CD4-positive, alpha-beta T cell treated with Interleukin-4 for 4 hours (primary cell): ENCODE measurements around the gene ZBTB1.

ENCODE experiments used
- DNase-seq: peaks from one replicate; pipeline ENCODE4 v3.0.0-alpha.2; 2020

Gene ZBTB1

GRCh38 chr14:64504310-64504896, at the start of gene ZBTB1:
TSS of gene ZBTB1 (plus strand) at chr14:64504770. CDS start at chr14:64521505, 16,735 bp downstream.
- peak; percentile 85 for DNase-seq

GRCh38 chr14:64459405-64460136, 45.0 kb upstream of the ZBTB1 start:
- no peak for DNase-seq

- DNase-seq, result no peak
Measured at GRCh38 chr14:64461221-64461620, 43.3 kb upstream of the ZBTB1 start.

- DNase-seq, result no peak
Measured at GRCh38 chr14:64463195-64463594, 41.4 kb upstream of the ZBTB1 start.

- no peak for DNase-seq
Measured at GRCh38 chr14:64463873-64464272, 40.7 kb upstream of the ZBTB1 start.

GRCh38 chr14:64464651-64465050, 39.9 kb upstream of the ZBTB1 start:
- no peak for DNase-seq

GRCh38 chr14:64465191-64465822, 39.3 kb upstream of the ZBTB1 start, which contains the start of gene AKAP5:
TSS of gene AKAP5 (plus strand) at chr14:64465499. CDS start at chr14:64468395, 2,896 bp downstream.
- DNase-seq, result peak; percentile 49

- DNase-seq, result peak; percentile 13
Measured at GRCh38 chr14:64465831-64466554, 38.6 kb upstream of the ZBTB1 start.

- no peak for DNase-seq
Measured at GRCh38 chr14:64467101-64467500, 37.5 kb upstream of the ZBTB1 start.

- no peak for DNase-seq
Measured at GRCh38 chr14:64467566-64467965, 37.0 kb upstream of the ZBTB1 start.

- no peak for DNase-seq
Measured at GRCh38 chr14:64468451-64468850, 36.1 kb upstream of the ZBTB1 start.

- DNase-seq, result no peak
Measured at GRCh38 chr14:64474041-64474440, 30.5 kb upstream of the ZBTB1 start.

- no peak for DNase-seq
Measured at GRCh38 chr14:64474698-64475097, 29.9 kb upstream of the ZBTB1 start.

- no peak for DNase-seq
Measured at GRCh38 chr14:64475585-64476273, 28.8 kb upstream of the ZBTB1 start.

- DNase-seq, result no peak
Measured at GRCh38 chr14:64476438-64476837, 28.1 kb upstream of the ZBTB1 start.

- peak; percentile 53 for DNase-seq
Measured at GRCh38 chr14:64478634-64479250, 25.8 kb upstream of the ZBTB1 start.

- no peak for DNase-seq
Measured at GRCh38 chr14:64488590-64489099, 15.9 kb upstream of the ZBTB1 start.

- DNase-seq, result no peak
Measured at GRCh38 chr14:64491637-64492036, 12.9 kb upstream of the ZBTB1 start.

- no peak for DNase-seq
Measured at GRCh38 chr14:64493455-64493854, 11.1 kb upstream of the ZBTB1 start.

GRCh38 chr14:64495252-64495651, 9.3 kb upstream of the ZBTB1 start:
- no peak for DNase-seq

GRCh38 chr14:64496764-64497163, 7.8 kb upstream of the ZBTB1 start:
- peak; percentile 17 for DNase-seq

GRCh38 chr14:64500088-64500487, 4.5 kb upstream of the ZBTB1 start:
- no peak for DNase-seq
